ENCODE measurements around the gene LRP1B. TPM values are rescaled to one million over a fixed set of nuclear protein-coding genes. Genes with fewer than 3 reads are reported as not detected.

The LRP1B gene
- total and polyA plus RNA-seq, 8 donors: 0.03 to 1.6 (median 0.84) TPM

- no peak for DNase-seq
- H3K27me3 ChIP-seq: no peaks in the 10 kb centered on the region
Measured at GRCh38 chr2:141932261-141932660, 198.6 kb downstream of the LRP1B start.

GRCh38 chr2:141931797-141932196 is 199.0 kb downstream of the LRP1B start:
- H3K27ac ChIP-seq: no peak overlapping the region
- TF ChIP-seq, protein P1, sequence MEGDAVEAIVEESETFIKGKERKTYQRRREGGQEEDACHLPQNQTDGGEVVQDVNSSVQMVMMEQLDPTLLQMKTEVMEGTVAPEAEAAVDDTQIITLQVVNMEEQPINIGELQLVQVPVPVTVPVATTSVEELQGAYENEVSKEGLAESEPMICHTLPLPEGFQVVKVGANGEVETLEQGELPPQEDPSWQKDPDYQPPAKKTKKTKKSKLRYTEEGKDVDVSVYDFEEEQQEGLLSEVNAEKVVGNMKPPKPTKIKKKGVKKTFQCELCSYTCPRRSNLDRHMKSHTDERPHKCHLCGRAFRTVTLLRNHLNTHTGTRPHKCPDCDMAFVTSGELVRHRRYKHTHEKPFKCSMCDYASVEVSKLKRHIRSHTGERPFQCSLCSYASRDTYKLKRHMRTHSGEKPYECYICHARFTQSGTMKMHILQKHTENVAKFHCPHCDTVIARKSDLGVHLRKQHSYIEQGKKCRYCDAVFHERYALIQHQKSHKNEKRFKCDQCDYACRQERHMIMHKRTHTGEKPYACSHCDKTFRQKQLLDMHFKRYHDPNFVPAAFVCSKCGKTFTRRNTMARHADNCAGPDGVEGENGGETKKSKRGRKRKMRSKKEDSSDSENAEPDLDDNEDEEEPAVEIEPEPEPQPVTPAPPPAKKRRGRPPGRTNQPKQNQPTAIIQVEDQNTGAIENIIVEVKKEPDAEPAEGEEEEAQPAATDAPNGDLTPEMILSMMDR (IDR thresholded peaks at IDR 0.05): no peak
- no peak for DNase-seq
- intact Hi-C loops (cut with DNase I): no loop called here
- H3K4me1 ChIP-seq: no peaks in the 10 kb centered on the region
- no peak for ATAC-seq
- no peaks in the 10 kb centered on the region for H3K36me3 ChIP-seq
- no peaks in the 10 kb centered on the region for H3K27me3 ChIP-seq
- H3K9me3 ChIP-seq: no peaks in the 10 kb centered on the region
- no peak overlapping the region for H3K4me3 ChIP-seq

More at GRCh38 chr2:141932261-141932660, 198.6 kb downstream of the LRP1B start:
- H3K27ac ChIP-seq: no peak overlapping the region
- no peaks in the 10 kb centered on the region for H3K9me3 ChIP-seq
- TF ChIP-seq, protein P1 (IDR thresholded peaks at IDR 0.05): no peak
- no peaks in the 10 kb centered on the region for H3K4me1 ChIP-seq
- H3K4me3 ChIP-seq: no peak overlapping the region
- intact Hi-C loops (cut with DNase I): no loop called here
- no peak for ATAC-seq
- H3K36me3 ChIP-seq: no peaks in the 10 kb centered on the region

- Histone ChIP-seq H3K4me1 (no peaks in the 10 kb centered on the region), H3K4me3 (no peak overlapping the region), H3K27me3 (no peaks in the 10 kb centered on the region), H3K36me3 (no peaks in the 10 kb centered on the region), H3K9me3 (no peaks in the 10 kb centered on the region), H3K27ac (no peak overlapping the region)
- ATAC-seq (no peak), DNase-seq (no peak)
- TF ChIP-seq, protein P1 (IDR thresholded peaks at IDR 0.05): no peak
- intact Hi-C loops (cut with DNase I): no loop called here
Measured at GRCh38 chr2:141930803-141931202, 200.0 kb downstream of the LRP1B start.

- no peak overlapping the region for H3K4me3 ChIP-seq
- no peak for ATAC-seq
Measured at GRCh38 chr2:141929331-141930252, 201.2 kb downstream of the LRP1B start.

DNA sequence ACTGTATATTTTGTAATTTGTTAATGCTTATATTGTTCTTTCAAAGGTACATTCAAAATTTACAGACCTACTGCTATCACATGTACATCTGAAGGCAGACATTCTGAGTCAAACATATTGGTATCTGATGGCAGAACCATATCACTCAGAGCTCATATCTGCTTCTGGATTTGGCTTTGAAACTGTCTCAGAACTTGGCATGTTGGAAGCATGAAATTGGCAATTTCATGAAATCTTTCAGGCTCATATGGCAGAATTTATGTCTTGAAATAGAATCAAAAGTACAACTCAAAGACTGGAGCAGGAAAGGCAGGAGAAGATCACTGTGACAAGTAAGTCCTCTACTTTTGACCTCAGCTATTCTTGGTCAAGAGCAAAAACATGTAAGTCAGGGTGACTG is 202.3 kb downstream of the LRP1B start:
- intact Hi-C loops (cut with DNase I): no loop called here
- no peaks in the 10 kb centered on the region for H3K9me3 ChIP-seq
- ATAC-seq: no peak
- TF ChIP-seq, protein P1 (IDR thresholded peaks at IDR 0.05): no peak
- no peak overlapping the region for H3K4me3 ChIP-seq
- H3K4me1 ChIP-seq: no peaks in the 10 kb centered on the region
- H3K36me3 ChIP-seq: no peaks in the 10 kb centered on the region
- no peak overlapping the region for H3K27ac ChIP-seq
- no peaks in the 10 kb centered on the region for H3K27me3 ChIP-seq
- no peak for DNase-seq

More at GRCh38 chr2:141929331-141930252, 201.2 kb downstream of the LRP1B start:
- no peaks in the 10 kb centered on the region for H3K27me3 ChIP-seq
- H3K4me1 ChIP-seq: no peaks in the 10 kb centered on the region
- H3K9me3 ChIP-seq: no peaks in the 10 kb centered on the region
- no peaks in the 10 kb centered on the region for H3K36me3 ChIP-seq
- TF ChIP-seq, protein P1 (IDR thresholded peaks at IDR 0.05): no peak
- intact Hi-C loops (cut with DNase I): no loop called here
- DNase-seq: no peak
- H3K27ac ChIP-seq: no peak overlapping the region

Measured in left lung (tissue), 10 donors.